WI38 (cell line): Measurements from ENCODE around the gene MBD4.

Source experiments
- H3K4me3 ChIP-seq: 2 replicates; pipeline ENCODE4 v1.5.1; 2011; ENCODE audit warnings: low read depth, mild to moderate bottlenecking, control low read depth, low read length
- CTCF ChIP-seq: IDR thresholded peaks from 2 replicates; pipeline ENCODE4 v1.5.1; 2012; ENCODE audit warnings: low read depth, mild to moderate bottlenecking, control low read depth, low read length

MBD4 gene

GRCh38 chr3:129473067-129473768 is 33.5 kb upstream of the MBD4 start:
- TF ChIP-seq CTCF: no peak
- no peak overlapping the region for H3K4me3 ChIP-seq

GRCh38 chr3:129470861-129471260 is 31.1 kb upstream of the MBD4 start:
- no peak for TF ChIP-seq CTCF
- H3K4me3 ChIP-seq: no peak overlapping the region

GRCh38 chr3:129469026-129469425 is 29.3 kb upstream of the MBD4 start:
- TF ChIP-seq CTCF: no peak
- no peak overlapping the region for H3K4me3 ChIP-seq

- TF ChIP-seq CTCF: no peak
- H3K4me3 ChIP-seq: no peak overlapping the region
These were observed 28.2 kb upstream of the MBD4 start for GRCh38 chr3:129467932-129468331.

- no peak for TF ChIP-seq CTCF
- H3K4me3 ChIP-seq: no peak overlapping the region
These were observed 24.0 kb upstream of the MBD4 start for GRCh38 chr3:129463716-129464115.

- TF ChIP-seq CTCF: no peak
- no peak overlapping the region for H3K4me3 ChIP-seq
These were observed 23.3 kb upstream of the MBD4 start for GRCh38 chr3:129463094-129463493.

- no peak overlapping the region for H3K4me3 ChIP-seq
- no peak for TF ChIP-seq CTCF
These were observed 22.7 kb upstream of the MBD4 start for GRCh38 chr3:129462361-129462968.
